Upper lobe of left lung (tissue), 6 donors: ENCODE measurements around the gene KDM3A. TPM values are rescaled to one million over a fixed set of nuclear protein-coding genes. Genes with fewer than 3 reads are reported as not detected.

Experiments used
- ATAC-seq, 2 donors: fragments of 200-7000 bp; cut with Tn5 transposase; one replicate each; pipeline ENCODE4 v1.9.1; 2022; ENCODE audit warnings: mild to moderate bottlenecking in 2 of 2, moderate library complexity in 2 of 2; ENCODE audit not compliant: low FRiP score in 2 of 2
- DNase-seq, 2 donors: peaks; one replicate each; pipeline ENCODE4 v3.0.0-alpha.2; 2019 to 2020
- H3K27ac ChIP-seq, 4 donors: fragments of 200-600 bp; sonication (generic); one replicate each; pipeline ENCODE4 v1.5.1; 2016 to 2019
- H3K27me3 ChIP-seq, 4 donors: fragments of 200-600 bp; sonication (generic); one replicate each; pipeline ENCODE4 v1.5.1; 2017 to 2019
- H3K36me3 ChIP-seq, 4 donors: fragments of 200-600 bp; sonication (generic); one replicate each; pipeline ENCODE4 v1.5.1; 2016 to 2019
- H3K4me1 ChIP-seq, 4 donors: fragments of 200-600 bp; sonication (generic); one replicate each; pipeline ENCODE4 v1.5.1; 2018 to 2019
- H3K4me3 ChIP-seq, 4 donors: fragments of 200-600 bp; sonication (generic); one replicate each; pipeline ENCODE4 v1.5.1; 2017 to 2019; ENCODE audit warnings: mild to moderate bottlenecking in 2 of 4, moderate library complexity in 1 of 4
- H3K9me3 ChIP-seq, 4 donors: fragments of 200-600 bp; sonication (generic); one replicate each; pipeline ENCODE4 v1.5.1; 2018 to 2019
- CTCF ChIP-seq, 6 experiments: fragments of 450-650 bp in 4 of 6; fragments of 200-600 bp in 2 of 6; sonication (generic) in 2 of 6; IDR thresholded peaks; one replicate each; pipeline ENCODE4 v1.5.1; 2016 to 2019; ENCODE audit warnings: antibody characterized with exemption in 6 of 6
- EP300 ChIP-seq, 4 donors: sonication (generic); formaldehyde crosslinking; IDR thresholded peaks; one replicate each; pipeline ENCODE4 v1.5.1; 2017; ENCODE audit warnings: antibody characterized with exemption in 4 of 4, control low read depth in 2 of 4
- POLR2A ChIP-seq, 4 donors: fragments of 450-650 bp; IDR thresholded peaks; one replicate each; pipeline ENCODE4 v1.5.1; 2016 to 2017; ENCODE audit warnings: antibody characterized with exemption in 4 of 4, mild to moderate bottlenecking in 2 of 4
- POLR2AphosphoS5 ChIP-seq, 2 donors: sonication (generic); formaldehyde crosslinking; IDR thresholded peaks; one replicate each; pipeline ENCODE4 v1.5.1; 2017; ENCODE audit warnings: antibody characterized with exemption in 2 of 2
- WGBS, 2 donors: methylation state at CpG; one replicate each; pipeline ENCODE4 v1.1.5; 2017 to 2018; 5-methylcytosine and 5-hydroxymethylcytosine counted together
- total RNA-seq, 6 donors: library from RNA; depleted of rRNA in 4 of 6; stranded (reverse); fragments of >200 nt in 4 of 6; gene quantifications; one replicate each; pipeline versions ENCODE4 v1.1.0 to v1.2.1, GENCODE V29; 2016 to 2021
- donor health status: DM: no; HTN: no; CAD: no; lungs with moderate emphysema.
- donor health status: DM: no; HTN: yes; CAD: no; lungs with severe emphysema.

KDM3A gene
- total RNA-seq, 6 donors from 2014 or later, result 24.9 to 68.9 (median 44.5) TPM

DNA sequence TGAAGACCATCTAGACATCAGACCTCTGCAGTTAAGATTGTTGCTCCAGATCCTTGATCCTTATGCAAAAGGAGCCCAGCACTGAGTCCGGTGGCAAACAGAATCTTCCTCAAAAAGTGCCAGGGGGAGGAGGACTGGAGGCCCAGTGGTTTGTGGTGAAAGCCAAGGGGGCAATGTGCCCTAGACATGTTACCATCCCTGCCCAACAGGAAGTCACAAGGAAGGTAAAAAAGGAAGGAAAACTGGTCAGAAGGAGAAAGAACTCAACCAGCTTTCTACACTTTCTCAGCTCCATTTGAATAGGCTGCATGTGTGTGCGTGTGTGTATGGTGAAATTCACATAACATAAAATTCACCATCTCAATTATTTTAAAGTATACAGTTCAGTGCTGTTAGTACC is 25.0 kb upstream of the KDM3A start:
- H3K27me3 ChIP-seq, result no peaks in the 10 kb centered on the region
- WGBS, 2 donors, result 79% methylated on average over 2 of the region's 2 CpGs

GRCh38 chr2:86417961-86418360 is 23.2 kb upstream of the KDM3A start:
- ATAC-seq (no peak), DNase-seq (no peak)
- no peak overlapping the region for H3K4me3 ChIP-seq
- WGBS, 2 donors, result 38 to 53% methylated on average over 1 of the region's 1 CpG
- no peak for TF ChIP-seq EP300 (IDR thresholded peaks at IDR 0.05)
- no peak for TF ChIP-seq POLR2AphosphoS5 (IDR thresholded peaks at IDR 0.05)
- TF ChIP-seq POLR2A (IDR thresholded peaks at IDR 0.05), result no peak
- no peak for TF ChIP-seq CTCF (IDR thresholded peaks at IDR 0.05)
- H3K36me3 ChIP-seq, result no peaks in the 10 kb centered on the region
- no peak overlapping the region for H3K27ac ChIP-seq
- H3K27me3 ChIP-seq, result no peaks in the 10 kb centered on the region
- H3K4me1 ChIP-seq, result peaks cover 0 to 8% (median 0%) of the 10 kb centered on the region in 4 donors
- H3K9me3 ChIP-seq, result peaks cover 0 to 2% (median 0%) of the 10 kb centered on the region in 4 donors

More for the DNA sequence above, 25.0 kb upstream of the KDM3A start:
- DNase-seq, result peak in 1 of 2 donors; percentile 28
- no peaks in the 10 kb centered on the region for H3K9me3 ChIP-seq
- H3K4me1 ChIP-seq, result peaks cover 0 to 8% (median 0%) of the 10 kb centered on the region in 4 donors
- no peak overlapping the region for H3K4me3 ChIP-seq
- no peaks in the 10 kb centered on the region for H3K36me3 ChIP-seq
- TF ChIP-seq CTCF (IDR thresholded peaks at IDR 0.05) (no peak), POLR2A (IDR thresholded peaks at IDR 0.05) (no peak), EP300 (IDR thresholded peaks at IDR 0.05) (no peak), POLR2AphosphoS5 (IDR thresholded peaks at IDR 0.05) (no peak)
- no peak overlapping the region for H3K27ac ChIP-seq
- peak in 1 of 2 donors; percentile 58 for ATAC-seq

GRCh38 chr2:86420913-86421312 is 20.3 kb upstream of the KDM3A start:
- 89% methylated on average over 5 of the region's 5 CpGs for WGBS, 2 donors
- H3K36me3 ChIP-seq, result no peaks in the 10 kb centered on the region
- peaks cover 0 to 5% (median 0%) of the 10 kb centered on the region in 4 donors for H3K4me1 ChIP-seq
- H3K9me3 ChIP-seq, result peaks cover 0 to 4% (median 0%) of the 10 kb centered on the region in 4 donors
- H3K27me3 ChIP-seq, result no peaks in the 10 kb centered on the region
- DNase-seq, result no peak
- H3K27ac ChIP-seq, result no peak overlapping the region
- no peak for TF ChIP-seq POLR2A (IDR thresholded peaks at IDR 0.05)
- no peak for TF ChIP-seq POLR2AphosphoS5 (IDR thresholded peaks at IDR 0.05)
- no peak for TF ChIP-seq EP300 (IDR thresholded peaks at IDR 0.05)
- no peak for TF ChIP-seq CTCF (IDR thresholded peaks at IDR 0.05)
- H3K4me3 ChIP-seq, result no peak overlapping the region
- ATAC-seq, result no peak

- H3K9me3 ChIP-seq, result peaks cover 0 to 5% (median 2%) of the 10 kb centered on the region in 4 donors
- TF ChIP-seq CTCF (IDR thresholded peaks at IDR 0.05), result no peak
- no peak for TF ChIP-seq POLR2A (IDR thresholded peaks at IDR 0.05)
- TF ChIP-seq EP300 (IDR thresholded peaks at IDR 0.05), result no peak
- TF ChIP-seq POLR2AphosphoS5 (IDR thresholded peaks at IDR 0.05), result no peak
- DNase-seq (no peak), ATAC-seq (no peak)
- 82 to 85% methylated on average over 4 of the region's 4 CpGs for WGBS, 2 donors
- no peaks in the 10 kb centered on the region for H3K27me3 ChIP-seq
- no peaks in the 10 kb centered on the region for H3K36me3 ChIP-seq
- no peak overlapping the region for H3K27ac ChIP-seq
- no peak overlapping the region for H3K4me3 ChIP-seq
- H3K4me1 ChIP-seq, result no peaks in the 10 kb centered on the region
These were observed 14.9 kb upstream of the KDM3A start for GRCh38 chr2:86426271-86426670.

- Histone ChIP-seq H3K27ac (no peak overlapping the region), H3K4me1 (no peaks in the 10 kb centered on the region), H3K27me3 (no peaks in the 10 kb centered on the region), H3K9me3 (peaks cover 0 to 5% (median 0%) of the 10 kb centered on the region in 4 donors), H3K36me3 (no peaks in the 10 kb centered on the region), H3K4me3 (no peak overlapping the region)
- no peak for TF ChIP-seq CTCF (IDR thresholded peaks at IDR 0.05)
- no peak for TF ChIP-seq POLR2AphosphoS5 (IDR thresholded peaks at IDR 0.05)
- TF ChIP-seq POLR2A (IDR thresholded peaks at IDR 0.05), result no peak
- TF ChIP-seq EP300 (IDR thresholded peaks at IDR 0.05), result no peak
- ATAC-seq (no peak), DNase-seq (no peak)
- WGBS, 2 donors, result 100% methylated on average over 1 of the region's 1 CpG; no CpG with 5 or more reads in 1 of the 2 donors
These were observed 11.8 kb upstream of the KDM3A start for GRCh38 chr2:86429335-86429734.
